Fibroblast of mammary gland (primary cell): ENCODE measurements around the gene MT1E.

ENCODE experiments used
- DNase-seq: peaks from one replicate; pipeline ENCODE4 v3.0.0-alpha.2; 2010; ENCODE audit warnings: low read depth
- H3K4me3 ChIP-seq: 2 replicates; pipeline ENCODE4 v1.5.1; 2011; ENCODE audit warnings: low read depth, mild to moderate bottlenecking, low read length, moderate library complexity; ENCODE audit not compliant: control insufficient read depth
- CTCF ChIP-seq: conservative IDR thresholded peaks from 2 replicates; pipeline ENCODE4 v1.5.1; 2011; ENCODE audit warnings: low read depth, low read length, inconsistent platforms; ENCODE audit not compliant: control insufficient read depth, insufficient read depth

Gene MT1E

GRCh38 chr16:56637814-56638750 is 12.5 kb downstream of the MT1E start, which contains the start of gene MT1A:
Gene MT1A, plus strand, starts transcription at chr16:56638666. Its CDS starts 73 bp downstream, at chr16:56638739.
- TF ChIP-seq CTCF, result no peak
- DNase-seq, result peak; percentile 65
- H3K4me3 ChIP-seq, result peak within 1 kb of the TSS; percentile 56

DNA sequence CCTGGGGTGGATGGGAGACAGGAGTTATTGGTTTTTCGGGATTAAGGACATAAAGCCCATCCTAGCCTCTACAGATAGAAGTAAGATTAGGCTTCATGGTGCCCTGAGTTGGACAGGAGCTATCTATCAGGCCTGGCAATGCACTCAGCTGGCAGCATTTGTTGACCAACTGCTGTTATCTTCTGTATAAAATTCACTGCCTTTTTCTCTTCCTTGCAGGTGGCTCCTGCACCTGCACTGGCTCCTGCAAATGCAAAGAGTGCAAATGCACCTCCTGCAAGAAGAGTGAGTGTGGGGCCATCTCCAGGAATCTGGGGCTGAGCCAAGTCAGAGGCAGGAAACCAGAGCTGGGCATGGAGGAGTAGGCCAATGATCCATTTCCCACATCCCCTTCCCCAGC is 13.5 kb downstream of the MT1E start:
- no peak for TF ChIP-seq CTCF
- no peak overlapping the region for H3K4me3 ChIP-seq
- no peak for DNase-seq

DNA sequence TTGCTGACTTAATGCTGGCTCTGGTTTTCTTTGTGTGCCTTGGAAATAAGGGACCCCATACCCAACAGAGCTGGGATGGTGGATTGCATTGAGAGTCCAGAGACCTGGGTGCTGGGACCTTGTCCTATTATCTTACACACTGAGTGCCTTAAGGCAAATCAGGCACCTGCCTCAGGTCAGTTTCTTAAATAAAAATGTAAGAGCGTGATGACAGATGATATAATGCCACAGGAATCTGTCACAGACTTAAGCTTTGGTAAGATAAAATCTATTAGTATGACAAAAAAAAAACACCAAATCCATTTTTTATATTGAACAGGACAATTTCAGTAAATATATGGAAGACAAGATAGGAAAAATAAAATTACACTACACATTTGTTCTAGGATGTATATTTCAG is 14.5 kb downstream of the MT1E start:
- no peak for TF ChIP-seq CTCF
- DNase-seq, result no peak
- no peak overlapping the region for H3K4me3 ChIP-seq

DNA sequence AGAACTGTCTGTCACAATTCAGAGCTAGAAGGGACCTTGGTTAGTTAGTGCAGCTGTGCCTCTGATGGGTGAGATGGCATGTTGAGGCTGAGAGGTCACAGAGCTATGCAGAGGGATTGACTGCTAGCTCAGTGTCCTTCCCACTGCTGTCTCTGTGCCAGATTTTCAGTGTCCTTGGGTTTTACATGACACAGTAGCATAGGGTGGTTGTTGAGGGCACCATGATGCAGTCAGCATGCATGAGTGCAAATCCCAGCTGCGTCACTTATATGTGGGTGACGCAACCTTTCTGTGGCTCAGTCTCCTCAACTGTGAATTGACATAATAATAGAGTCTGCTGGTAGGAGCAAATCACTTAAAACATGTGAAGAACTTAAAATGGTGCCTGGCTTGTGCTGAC is 15.6 kb downstream of the MT1E start:
- H3K4me3 ChIP-seq, result no peak overlapping the region
- TF ChIP-seq CTCF, result no peak
- DNase-seq, result no peak

- peak; percentile 66 for DNase-seq
- TF ChIP-seq CTCF, result peak; percentile 35
- peak overlapping the region; percentile 30 for H3K4me3 ChIP-seq
These were observed 17.6 kb downstream of the MT1E start for GRCh38 chr16:56643080-56643778.

DNA sequence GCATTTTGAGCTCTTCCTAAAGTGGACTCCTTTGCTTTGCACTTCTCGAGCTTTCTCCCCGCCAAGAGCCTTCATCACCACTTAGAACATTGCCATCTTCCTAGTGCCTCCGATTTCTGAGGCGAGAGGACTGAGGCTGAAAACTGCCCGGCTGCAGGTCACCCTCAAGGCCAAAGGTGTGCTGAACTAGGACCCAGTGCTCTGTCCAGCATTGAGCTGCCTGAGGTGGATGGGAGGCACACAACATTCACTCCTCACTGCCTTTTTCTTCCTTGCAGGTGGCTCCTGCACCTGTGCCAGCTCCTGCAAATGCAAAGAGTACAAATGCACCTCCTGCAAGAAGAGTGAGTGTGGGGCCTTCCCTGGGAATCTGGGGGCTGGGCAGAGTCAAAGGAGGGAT is 18.3 kb downstream of the MT1E start:
- H3K4me3 ChIP-seq, result peak overlapping the region; percentile 30
- no peak for DNase-seq
- TF ChIP-seq CTCF, result no peak
